ENCODE data around the gene PLXDC2.

The PLXDC2 gene

GRCh38 chr10:20073167-20073566, 256.9 kb downstream of the PLXDC2 start:
- no peak for DNase-seq

- DNase-seq = no peak
Measured at GRCh38 chr10:20075713-20076112, 259.5 kb downstream of the PLXDC2 start.

GRCh38 chr10:20084451-20084850, 268.2 kb downstream of the PLXDC2 start:
- DNase-seq = no peak

GRCh38 chr10:20085115-20085514, 268.9 kb downstream of the PLXDC2 start:
- DNase-seq = no peak

GRCh38 chr10:20087353-20087752, 271.1 kb downstream of the PLXDC2 start:
- no peak for DNase-seq

- no peak for DNase-seq
Measured at GRCh38 chr10:20088061-20088701, 271.9 kb downstream of the PLXDC2 start.

- DNase-seq = no peak
Measured at GRCh38 chr10:20089879-20090278, 273.6 kb downstream of the PLXDC2 start.

GRCh38 chr10:20090831-20091230, 274.6 kb downstream of the PLXDC2 start:
- DNase-seq = no peak

GRCh38 chr10:20091698-20092097, 275.5 kb downstream of the PLXDC2 start:
- DNase-seq = no peak

GRCh38 chr10:20093600-20093999, 277.4 kb downstream of the PLXDC2 start:
- no peak for DNase-seq

- DNase-seq = no peak
Measured at GRCh38 chr10:20094226-20094976, 278.2 kb downstream of the PLXDC2 start.

- DNase-seq = no peak
Measured at GRCh38 chr10:20100171-20100570, 283.9 kb downstream of the PLXDC2 start.

- no peak for DNase-seq
Measured at GRCh38 chr10:20105236-20105635, 289.0 kb downstream of the PLXDC2 start.

GRCh38 chr10:20105931-20106330, 289.7 kb downstream of the PLXDC2 start:
- no peak for DNase-seq

GRCh38 chr10:20108021-20108420, 291.8 kb downstream of the PLXDC2 start:
- no peak for DNase-seq

GRCh38 chr10:20109613-20110012, 293.4 kb downstream of the PLXDC2 start:
- DNase-seq = no peak

- no peak for DNase-seq
Measured at GRCh38 chr10:20110125-20111100, 294.2 kb downstream of the PLXDC2 start.

- DNase-seq = no peak
Measured at GRCh38 chr10:20114179-20114578, 297.9 kb downstream of the PLXDC2 start.

GRCh38 chr10:20115894-20116293, 299.7 kb downstream of the PLXDC2 start:
- DNase-seq = no peak

- DNase-seq = no peak
Measured at GRCh38 chr10:20117471-20117870, 301.2 kb downstream of the PLXDC2 start.

- DNase-seq = no peak
Measured at GRCh38 chr10:20118119-20118518, 301.9 kb downstream of the PLXDC2 start.

GRCh38 chr10:20128811-20129210, 312.6 kb downstream of the PLXDC2 start:
- no peak for DNase-seq

GRCh38 chr10:20132816-20133215, 316.6 kb downstream of the PLXDC2 start:
- DNase-seq = no peak

Data from NCI-H2171 (cell line).